Activated CD4-positive, alpha-beta T cell treated with anti-CD3 and anti-CD28 coated beads for 24 hours (primary cell): ENCODE data around the gene SNX18.
"Not testable (repeated sequence)": the region's sequence is repeated elsewhere in the genome, so short reads cannot be mapped to it uniquely, and the experiment has no call there.

Source experiments
- DNase-seq, 2 donors: peaks; one replicate each; pipeline ENCODE4 v3.0.0-alpha.2; 2020; ENCODE audit warnings: low read depth in 2 of 2

The SNX18 gene

GRCh38 chr5:54518818-54519508 is 1.4 kb downstream of the SNX18 start:
- DNase-seq: no peak

GRCh38 chr5:54519509-54519876 is 1.9 kb downstream of the SNX18 start:
- DNase-seq: no peak

- DNase-seq: no peak
Measured at GRCh38 chr5:54520438-54520846, 2.9 kb downstream of the SNX18 start.

GRCh38 chr5:54520940-54521339 is 3.4 kb downstream of the SNX18 start:
- DNase-seq: no peak

GRCh38 chr5:54521856-54522479 is 4.4 kb downstream of the SNX18 start:
- DNase-seq: no peak

- no peak for DNase-seq
Measured at GRCh38 chr5:54523534-54523933, 6.0 kb downstream of the SNX18 start.

- no peak for DNase-seq
Measured at GRCh38 chr5:54524082-54524481, 6.5 kb downstream of the SNX18 start.

- DNase-seq: no peak
Measured at GRCh38 chr5:54524704-54525103, 7.1 kb downstream of the SNX18 start.

- DNase-seq: no peak
Measured at GRCh38 chr5:54525261-54525660, 7.7 kb downstream of the SNX18 start.

- DNase-seq: no peak
Measured at GRCh38 chr5:54525692-54526091, 8.1 kb downstream of the SNX18 start.

GRCh38 chr5:54526604-54527288 is 9.2 kb downstream of the SNX18 start:
- DNase-seq: no peak

GRCh38 chr5:54528633-54529209 is 11.2 kb downstream of the SNX18 start:
- DNase-seq: no peak

- no peak for DNase-seq
Measured at GRCh38 chr5:54529565-54529964, 12.0 kb downstream of the SNX18 start.

- no peak for DNase-seq
Measured at GRCh38 chr5:54531546-54531945, 14.0 kb downstream of the SNX18 start.

GRCh38 chr5:54533541-54534190 is 16.1 kb downstream of the SNX18 start:
- DNase-seq: no peak

- no peak for DNase-seq
Measured at GRCh38 chr5:54534191-54535004, 16.8 kb downstream of the SNX18 start.

- no peak for DNase-seq
Measured at GRCh38 chr5:54535149-54535844, 17.7 kb downstream of the SNX18 start.

GRCh38 chr5:54536375-54536774 is 18.8 kb downstream of the SNX18 start:
- not testable (repeated sequence) for DNase-seq

- not testable (repeated sequence) for DNase-seq
Measured at GRCh38 chr5:54536861-54537260, 19.3 kb downstream of the SNX18 start.

GRCh38 chr5:54537725-54538124 is 20.2 kb downstream of the SNX18 start:
- no peak for DNase-seq

GRCh38 chr5:54538156-54538555 is 20.6 kb downstream of the SNX18 start:
- DNase-seq: no peak
